GM21390 (cell line): ENCODE measurements around the gene U2AF1.
"Not testable (repeated sequence)": the region's sequence is repeated elsewhere in the genome, so short reads cannot be mapped to it uniquely, and the experiment has no call there.

Source experiments
- ATAC-seq: cut with Tn5 transposase; IDR thresholded peaks from one replicate; pipeline ENCODE4 v1.9.1; 2021; ENCODE audit not compliant: unreplicated experiment

U2AF1 gene

DNA sequence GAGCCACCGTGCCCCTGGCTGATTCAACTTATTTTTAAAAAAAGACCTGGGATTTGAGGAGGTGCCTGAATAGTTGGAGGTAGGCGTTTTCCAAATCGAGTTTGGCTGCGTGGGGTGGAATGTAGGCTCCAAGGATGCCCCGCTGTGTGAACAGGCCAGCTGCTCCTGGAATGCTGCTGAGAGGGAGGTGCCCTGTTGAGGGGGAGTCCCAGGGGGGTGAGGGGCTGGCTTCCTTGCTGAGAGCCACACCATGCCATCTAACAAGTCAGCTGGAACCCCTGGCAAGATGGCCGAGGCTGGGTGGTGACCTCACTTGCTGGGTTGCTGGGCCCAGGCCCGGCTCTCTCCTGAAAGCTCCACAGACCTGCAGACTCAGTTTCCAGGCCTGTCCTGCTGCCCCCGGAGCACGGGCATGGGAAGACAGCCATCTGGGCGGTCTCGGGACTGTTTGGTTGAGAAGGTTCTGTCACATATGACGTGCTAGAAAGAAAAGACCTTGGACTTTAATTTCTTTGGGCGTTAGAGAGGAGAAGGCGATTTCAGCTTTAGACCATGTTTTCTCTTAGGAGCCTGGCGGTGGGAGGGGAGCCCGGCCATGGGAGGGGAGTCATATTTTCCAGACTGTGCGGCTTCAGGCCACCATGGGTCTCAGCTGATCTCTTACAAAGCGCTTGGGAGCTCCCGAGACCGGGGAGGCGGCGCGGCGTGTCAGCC, 24.6 kb downstream of the U2AF1 start:
- ATAC-seq = not testable (repeated sequence)

DNA sequence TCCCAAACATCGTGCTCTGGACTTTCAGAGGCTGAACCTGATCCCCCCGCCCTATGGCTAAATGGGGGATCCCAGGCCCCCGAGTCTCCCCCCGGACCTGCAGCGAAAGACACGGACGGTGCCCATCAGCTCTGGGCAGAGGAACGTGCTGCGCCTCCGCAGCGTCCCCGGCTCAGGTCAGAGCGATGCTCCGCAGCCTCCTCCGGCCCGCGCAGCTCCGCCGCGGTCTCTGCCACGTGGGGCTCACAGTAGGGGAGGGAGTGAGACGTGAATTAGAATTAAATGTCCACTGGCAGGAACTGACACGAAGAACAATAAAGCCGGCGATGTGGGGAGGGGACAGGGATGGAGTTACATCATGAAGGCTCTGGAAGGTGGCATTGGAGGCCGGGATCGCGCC, 30.7 kb downstream of the U2AF1 start:
- not testable (repeated sequence) for ATAC-seq

DNA sequence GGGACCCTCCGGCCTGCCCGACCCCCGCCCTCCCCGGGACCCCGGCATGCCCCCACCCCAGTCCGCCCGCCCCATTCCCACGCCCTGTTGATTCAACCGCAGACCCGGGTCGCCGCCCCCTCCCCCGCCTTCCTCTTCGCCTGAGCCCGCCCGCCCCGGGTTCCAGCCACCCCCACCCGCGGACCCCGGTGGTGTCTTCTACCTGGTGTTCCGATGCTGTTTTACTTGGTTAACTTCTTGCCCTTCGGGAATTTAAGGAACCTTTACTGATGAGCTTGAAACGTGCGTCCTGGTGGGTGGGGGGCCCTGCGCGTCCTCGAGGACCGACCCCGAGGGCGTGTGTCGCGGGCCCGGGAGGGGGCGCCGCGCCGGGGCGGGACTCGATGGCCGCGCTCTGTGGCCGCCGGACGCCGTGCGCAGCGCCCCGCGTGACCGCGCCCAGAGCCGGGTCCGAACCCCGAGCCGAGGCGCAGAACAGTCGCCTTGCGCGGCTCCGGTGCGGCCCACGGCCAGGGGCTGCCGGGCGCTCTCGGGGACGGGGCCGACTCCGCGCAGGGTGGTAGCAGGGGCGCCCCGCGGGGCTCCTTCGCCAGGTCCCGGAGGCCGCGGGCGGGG, 31.2 kb downstream of the U2AF1 start:
- ATAC-seq = not testable (repeated sequence)

DNA sequence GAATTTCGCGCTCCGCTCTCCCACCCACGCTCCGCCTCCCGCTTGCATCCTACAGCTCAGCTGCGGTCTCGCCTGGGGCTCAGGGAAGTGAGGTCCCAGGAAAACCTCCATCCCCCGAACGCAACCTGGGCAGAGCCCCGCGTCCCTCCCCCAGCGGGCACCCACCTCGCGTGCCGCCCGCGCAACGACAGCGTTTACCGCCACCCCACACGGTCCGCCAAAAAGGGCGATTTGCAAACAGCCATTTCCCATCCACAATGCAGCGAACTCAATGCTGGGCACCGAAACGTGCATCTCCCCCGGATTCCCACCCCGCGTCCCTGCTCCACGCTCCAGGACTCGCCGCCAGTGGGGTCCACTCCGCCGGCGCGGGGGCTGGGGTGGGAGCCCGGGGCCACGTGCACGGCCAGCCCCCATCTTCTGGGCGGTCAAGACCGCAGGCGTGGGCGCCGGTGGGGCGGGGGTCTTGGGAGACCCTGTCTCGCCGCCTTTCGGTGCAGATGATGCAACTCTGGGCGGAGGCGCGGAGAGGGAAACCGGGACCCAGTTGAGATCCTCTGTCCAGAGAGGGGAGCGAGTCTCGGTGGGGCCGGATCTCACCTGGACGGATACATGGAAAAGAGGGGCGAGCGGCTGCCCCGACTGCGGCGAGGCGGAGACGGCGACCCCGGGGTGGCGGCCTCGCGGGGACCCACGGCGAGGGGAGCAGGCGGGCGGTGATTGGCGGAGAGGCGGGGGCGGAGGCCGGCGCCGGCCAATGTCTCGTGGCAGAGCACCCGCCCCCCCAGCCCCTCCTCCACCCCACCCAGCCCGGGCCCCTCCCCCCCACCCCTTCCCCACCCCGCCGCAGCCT, 32.0 kb downstream of the U2AF1 start, which contains the start of gene CBS:
Gene CBS (minus strand): TSS at position 666 of the 853 bp plus-strand sequence. CDS start 3,642 bp downstream, outside the sequence.
- not testable (repeated sequence) for ATAC-seq

DNA sequence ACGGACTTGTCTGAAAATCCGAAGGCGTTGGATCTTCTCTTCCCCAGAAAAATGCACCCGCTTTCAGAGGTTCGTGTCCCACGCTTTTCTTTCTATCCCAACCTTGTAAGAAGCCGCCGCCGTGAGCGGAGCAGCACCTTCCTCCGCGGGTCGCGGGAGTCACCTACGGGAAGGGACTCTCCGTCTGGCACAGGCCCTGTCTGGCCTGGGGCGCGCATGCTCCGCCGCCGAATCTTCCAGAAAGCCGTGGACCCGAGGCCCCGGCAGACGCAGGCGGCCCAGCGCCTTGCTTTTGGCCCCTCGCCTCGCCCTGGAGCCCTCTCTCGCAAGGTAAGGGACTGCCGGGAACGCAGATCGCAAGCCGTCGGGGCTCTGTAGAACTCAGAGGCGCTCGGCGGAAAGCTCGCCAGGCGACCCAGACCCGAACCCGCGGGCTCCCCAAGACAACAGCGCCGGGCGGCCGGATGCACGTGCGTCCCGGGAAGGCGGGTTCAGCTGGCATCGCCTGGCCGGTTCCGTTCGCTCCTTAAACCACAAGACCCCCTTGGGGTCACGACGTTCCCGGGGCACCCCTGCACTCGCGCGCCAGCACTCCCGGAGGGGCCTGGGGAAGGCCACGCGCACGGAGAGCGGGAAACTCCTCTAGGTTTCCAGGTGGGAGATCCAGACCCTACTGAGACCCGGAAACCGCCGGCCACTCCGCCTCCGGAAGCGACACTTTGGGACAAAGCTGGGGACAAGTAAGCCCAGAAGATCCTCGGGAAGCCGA, 32.8 kb downstream of the U2AF1 start:
- ATAC-seq = not testable (repeated sequence)

DNA sequence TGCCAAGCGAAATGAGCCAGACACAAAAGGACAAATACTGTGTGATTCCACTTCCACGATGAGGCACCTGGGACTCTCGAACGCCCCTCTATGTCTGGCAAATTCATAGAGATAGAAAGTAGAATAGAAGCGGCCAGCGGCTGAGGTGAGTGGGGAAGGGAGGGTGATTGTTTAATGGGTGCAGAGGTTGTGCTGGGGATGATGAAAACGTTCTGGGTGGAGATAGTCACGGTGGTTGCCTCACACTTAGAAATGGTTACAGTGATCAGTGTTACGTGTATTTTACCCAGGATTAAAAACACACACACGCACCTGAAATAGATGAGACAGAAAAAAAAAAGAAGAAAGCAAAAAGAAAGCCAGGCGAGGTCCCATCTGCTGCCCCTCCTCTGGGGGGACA, 34.6 kb downstream of the U2AF1 start:
- ATAC-seq = not testable (repeated sequence)

DNA sequence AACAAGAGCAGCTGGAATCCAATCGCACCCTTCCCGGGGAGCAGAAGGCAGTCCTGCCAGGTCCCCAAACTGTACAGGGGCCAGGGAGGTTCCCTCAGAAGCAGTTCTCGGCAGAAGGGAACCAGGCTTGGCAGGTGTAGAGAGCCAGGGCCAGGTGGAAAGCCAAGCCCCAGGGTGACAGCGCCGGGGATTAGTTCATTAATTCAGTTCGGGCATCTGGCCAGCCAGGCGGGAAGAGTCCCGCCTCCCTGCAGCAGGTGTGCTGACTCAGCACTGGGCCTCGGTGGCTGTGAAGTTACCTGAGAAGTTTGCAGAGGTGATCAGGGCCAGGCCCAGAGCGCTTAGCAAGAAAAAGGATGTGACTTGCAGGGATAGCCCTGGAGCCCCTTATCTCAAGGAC, 37.7 kb downstream of the U2AF1 start:
- ATAC-seq = not testable (repeated sequence)

DNA sequence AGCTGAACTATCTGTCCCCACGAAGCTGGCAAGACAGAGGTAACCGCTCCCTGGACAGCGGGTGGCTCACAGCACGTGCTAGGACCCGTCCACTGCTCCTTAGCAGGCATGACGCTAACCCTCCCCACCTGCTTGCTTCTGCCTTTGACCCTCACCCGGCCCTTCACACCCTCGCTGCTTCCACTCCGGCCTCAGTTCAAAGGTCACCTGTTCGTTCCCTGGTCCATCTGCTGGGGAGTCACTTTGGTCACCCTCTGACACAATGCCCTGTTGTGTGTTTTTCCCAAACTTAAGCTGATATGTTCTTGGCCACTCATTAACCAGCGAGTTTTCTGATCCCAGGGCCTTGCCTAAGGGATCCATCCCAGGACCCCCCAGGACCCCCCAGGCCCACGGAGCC, 39.3 kb downstream of the U2AF1 start:
- ATAC-seq = not testable (repeated sequence)

DNA sequence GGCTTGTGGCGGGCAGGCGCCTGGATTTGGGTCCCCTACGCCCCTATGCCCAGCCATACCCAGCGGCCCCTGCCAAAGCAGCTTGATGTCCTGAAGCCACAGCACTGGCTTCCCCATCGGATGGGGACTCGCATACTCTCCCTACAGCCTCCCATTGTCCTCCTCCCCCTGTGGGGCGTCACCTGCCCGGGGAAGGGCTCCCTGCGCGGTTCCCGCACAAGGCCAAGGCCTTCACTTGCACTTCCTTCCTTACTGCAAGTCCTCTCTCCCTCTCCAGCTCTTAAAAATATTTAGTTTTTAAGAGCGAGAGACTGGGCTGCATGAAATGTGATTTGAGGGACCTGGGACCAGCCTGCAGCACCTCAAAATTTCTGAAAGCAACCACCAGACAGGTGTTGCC, 40.7 kb downstream of the U2AF1 start:
- not testable (repeated sequence) for ATAC-seq

DNA sequence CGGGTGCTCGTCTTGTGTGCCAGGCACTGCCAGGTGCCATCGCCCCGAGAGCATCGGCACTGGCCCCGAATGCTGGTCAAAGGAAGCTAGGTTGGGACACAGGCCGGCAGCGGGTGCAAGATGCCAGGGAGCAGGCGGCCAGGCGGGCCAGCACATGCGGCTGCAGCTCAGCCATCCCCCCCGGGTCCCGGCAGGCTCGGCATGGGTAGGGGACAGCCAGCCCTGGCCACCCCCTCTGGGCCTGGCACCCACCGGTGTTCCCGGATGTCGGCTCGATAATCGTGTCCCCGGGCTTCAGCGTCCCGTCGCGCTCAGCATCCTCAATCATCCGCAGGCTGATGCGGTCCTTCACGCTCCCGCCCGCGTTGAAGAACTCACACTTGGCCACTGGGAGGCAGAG, 41.4 kb downstream of the U2AF1 start:
- ATAC-seq = not testable (repeated sequence)

DNA sequence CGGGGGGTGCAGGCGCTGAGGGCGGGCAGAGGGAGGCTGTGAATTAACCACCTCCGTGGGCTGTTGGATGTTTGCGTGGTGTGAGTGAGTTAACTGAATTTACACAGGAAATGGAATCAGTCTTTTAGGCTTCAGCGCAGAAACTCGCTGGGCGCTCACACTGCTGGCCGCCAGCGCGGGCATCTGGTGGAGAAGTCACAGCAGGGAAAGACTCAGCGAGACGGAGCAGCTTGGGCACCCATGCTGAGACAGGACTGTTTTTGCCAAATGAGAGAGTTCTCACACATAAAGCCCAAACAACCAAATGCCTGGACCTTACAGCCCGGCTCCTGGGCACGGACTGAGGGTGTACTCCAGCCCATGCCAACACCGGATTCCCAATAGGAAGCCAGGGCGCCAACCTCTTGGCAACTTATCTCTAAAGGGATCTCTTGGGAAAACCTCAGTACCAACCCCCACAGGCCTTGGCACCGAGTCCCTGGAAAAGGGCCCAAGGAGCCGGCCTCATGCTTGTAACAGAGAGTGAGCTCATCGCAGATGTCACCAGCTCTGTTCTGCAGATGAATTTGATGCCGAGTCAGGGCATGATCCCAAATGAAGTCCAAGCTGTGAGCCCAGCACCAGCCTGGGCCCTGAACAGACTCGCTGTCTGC, 43.0 kb downstream of the U2AF1 start:
- not testable (repeated sequence) for ATAC-seq

DNA sequence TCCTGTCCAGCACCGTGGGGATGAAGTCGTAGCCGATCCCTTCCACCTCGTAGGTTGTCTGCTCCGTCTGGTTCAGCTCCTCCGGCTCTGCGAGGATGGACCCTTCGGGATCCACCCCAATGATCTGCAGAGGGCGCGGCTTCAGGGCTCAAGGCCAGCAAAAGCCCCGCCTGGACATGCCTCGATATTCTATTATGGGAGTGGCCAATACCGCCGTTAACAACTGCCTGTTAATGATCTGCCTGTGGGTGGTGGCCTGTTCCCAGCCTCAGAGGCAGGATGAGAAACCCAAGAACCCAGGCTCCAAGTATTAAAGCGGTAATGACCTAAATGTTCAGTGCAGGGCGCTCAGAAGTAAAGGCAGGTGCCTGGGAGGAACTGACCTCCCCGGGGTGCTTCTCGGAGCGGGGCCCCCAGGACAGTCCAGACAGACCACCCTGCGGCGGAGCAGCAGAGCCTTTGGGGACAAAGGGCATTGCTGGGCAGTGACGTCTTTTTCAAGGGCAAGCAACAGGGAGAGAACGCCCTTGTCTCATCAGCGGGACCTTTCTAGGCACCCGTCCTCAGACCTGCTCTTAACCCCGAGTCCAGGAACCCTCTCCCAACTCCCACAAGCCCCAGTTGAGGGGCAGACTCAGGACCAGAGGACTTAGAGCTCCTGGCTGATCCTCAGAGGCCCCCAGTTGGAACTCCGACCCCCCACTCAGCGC, 44.3 kb downstream of the U2AF1 start:
- ATAC-seq = not testable (repeated sequence)

DNA sequence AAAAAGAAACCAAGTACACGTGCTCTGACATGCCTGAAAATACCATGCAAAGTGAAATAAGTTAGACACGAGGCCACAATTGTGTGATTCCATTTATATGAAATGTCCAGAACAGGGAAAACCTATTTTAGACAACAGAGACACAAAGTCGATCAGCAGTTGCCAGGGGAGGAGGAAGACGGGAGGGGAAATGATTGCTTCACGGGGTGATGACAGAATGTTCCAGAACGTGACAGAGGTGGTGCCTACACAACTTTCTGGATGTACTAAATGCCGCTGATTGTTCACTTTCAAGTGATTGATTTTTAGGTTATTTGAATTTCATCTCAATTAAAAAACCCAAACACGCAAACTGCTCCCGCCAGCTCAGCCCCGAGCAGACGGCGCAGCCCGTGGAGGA, 54.3 kb downstream of the U2AF1 start:
- not testable (repeated sequence) for ATAC-seq

DNA sequence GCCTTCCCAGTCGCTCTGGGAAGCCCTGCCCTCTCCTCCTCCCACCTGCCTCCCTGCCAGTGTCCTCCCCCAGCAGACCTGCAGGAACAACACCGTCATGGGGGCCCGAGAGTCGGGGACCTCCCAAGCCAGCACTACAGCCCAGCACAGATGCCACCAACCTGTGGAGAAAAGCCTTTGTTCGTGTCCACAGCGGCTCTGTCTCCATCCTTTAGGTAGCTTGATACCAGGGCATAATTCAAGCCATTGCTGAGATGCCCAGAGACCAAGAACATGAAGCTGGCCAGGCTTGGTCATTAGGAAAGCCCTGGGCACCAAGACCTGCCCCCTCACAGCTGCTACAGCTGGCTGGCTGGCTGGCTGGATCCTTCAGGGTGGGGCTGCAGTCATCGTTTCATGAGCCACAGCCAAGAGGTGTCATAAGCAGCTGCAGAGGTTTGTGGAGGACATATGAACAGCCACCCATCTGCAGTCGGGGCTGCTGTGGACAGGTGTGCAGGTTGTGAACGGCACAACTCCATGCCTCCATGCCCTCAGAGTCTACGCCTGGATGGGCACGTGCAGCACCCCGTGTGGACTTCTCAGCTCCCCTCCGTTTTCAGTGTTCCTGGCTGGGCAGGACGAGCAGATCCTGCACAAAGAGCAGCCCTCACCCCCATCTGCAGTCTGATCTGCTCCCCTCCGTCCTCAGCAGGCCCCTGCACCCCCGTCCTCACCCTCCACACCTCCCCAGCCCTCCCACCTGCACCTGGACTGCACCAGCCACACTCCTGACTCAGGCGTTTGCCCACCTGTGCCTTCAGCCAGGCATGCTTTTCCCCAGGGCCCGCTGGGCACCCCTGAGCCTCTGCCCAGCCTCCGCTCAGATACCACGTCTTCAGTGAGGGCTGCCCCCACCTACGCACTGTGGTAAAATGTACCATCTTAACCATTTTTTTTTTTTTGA, 61.2 kb downstream of the U2AF1 start:
- ATAC-seq = not testable (repeated sequence)

DNA sequence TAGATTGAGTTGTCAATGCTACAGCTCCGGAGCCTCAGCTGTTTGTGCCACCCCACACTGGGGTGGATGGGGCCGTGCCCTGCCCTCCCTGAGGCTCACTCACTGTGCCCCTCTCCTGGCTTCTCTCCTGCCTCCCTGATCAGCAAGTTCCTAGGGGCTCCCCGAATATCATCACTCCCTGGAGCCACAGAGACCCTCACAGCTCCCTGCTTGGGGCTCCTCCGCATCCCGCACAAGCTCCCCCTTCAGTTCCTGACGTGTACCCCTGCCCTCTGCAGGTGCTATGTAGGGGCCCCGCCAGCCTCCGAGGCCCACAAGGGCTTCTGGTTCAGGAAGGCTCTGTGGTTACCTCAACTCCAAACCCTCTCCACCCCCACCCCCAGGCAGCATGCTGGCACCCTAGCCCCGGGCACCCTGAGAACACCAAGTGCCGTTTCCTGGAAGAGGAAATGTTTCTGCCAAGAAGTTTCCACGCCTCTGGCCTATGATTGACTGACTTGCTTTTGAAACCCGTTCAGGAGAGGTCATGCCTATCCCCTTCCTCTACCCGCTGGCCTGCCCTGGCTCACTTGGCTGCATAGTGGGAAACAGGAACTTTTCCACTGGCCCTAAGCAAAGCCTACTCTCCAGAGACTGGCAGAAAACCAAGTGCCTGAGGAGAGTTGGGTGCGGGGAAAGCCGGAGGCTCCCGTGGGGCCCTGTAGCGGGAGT, 62.0 kb downstream of the U2AF1 start:
- ATAC-seq = not testable (repeated sequence)

DNA sequence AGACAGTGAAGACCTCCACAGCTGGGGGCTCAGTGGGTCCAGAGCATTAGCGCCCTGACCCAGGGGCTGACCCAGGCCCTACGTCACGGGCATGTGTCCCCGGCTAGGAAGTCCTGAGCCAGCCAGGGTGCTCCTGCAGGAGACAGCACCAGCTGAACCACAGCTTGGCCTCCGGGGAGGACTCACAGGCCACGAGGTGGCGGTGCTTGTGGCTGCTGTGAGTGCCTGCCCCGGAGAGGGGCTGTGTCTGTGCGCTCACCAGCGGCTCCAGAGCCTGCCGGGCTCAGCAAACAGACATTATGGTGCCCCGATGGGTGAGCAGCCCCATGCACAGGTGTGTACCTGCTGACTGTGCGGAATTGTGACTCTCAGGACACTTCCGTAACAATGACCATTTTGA, 62.8 kb downstream of the U2AF1 start:
- not testable (repeated sequence) for ATAC-seq

DNA sequence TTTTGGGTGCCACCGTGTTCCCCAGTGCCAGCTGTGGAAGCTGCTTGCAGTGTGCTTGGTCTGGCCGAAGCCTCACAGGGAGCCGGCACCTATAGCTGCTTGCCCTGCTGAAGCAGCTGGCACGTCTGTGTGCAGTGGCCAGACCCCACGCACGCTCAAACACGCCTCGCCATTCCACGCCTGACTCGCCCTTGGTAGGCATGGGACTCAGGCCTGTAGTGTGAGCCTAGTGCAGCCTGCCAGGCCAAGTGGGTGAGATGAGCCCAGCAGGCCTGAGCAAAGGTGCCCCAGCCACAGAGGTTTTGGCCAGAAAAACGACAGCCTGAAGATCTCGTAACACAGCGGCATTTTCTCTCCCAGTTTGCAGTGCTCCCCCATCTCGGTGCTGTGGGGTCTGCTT, 64.1 kb downstream of the U2AF1 start:
- ATAC-seq = not testable (repeated sequence)
